ENCODE results near the gene ZNF418. TPM values are rescaled to one million over a fixed set of nuclear protein-coding genes. Genes with fewer than 3 reads are reported as not detected.
A peak's percentile ranks its signal among the peaks of the same experiment; 100 is the strongest.

The ZNF418 gene
- 0.57 and 2.1 TPM in 2 replicates for total RNA-seq (2014; rRNA removed; shearing (Covaris generic))
- total RNA-seq (2022) = 1.5 and 1.7 TPM in 2 replicates
- percentile 39 among the genes with signal in this experiment for Bru-seq, nascent RNA
- percentile 37 among the genes with signal in this experiment for BruChase-seq, experiment 1, labeled RNA remaining after a 6-hour chase
- BruChase-seq, experiment 2, labeled RNA remaining after a 2-hour chase = percentile 43 among the genes with signal in this experiment
- long read RNA-seq, partial matches to known transcripts = 1 of 2 reads
- long read RNA-seq, other reads (novel, unspliced or antisense) = 0 of 2 reads

GRCh38 chr19:57934820-57935665 lies at the start of gene ZNF418:
ZNF418 (minus strand) TSS chr19:57935402; CDS start chr19:57933822, 1,580 bp downstream.
- ChIA-PET CTCF (ENCODE audit: unreplicated experiment) (no interaction called here), POLR2A (no interaction called here)
- Histone ChIP-seq H3K79me2 (ENCODE audit: insufficient read depth, low read depth, low read length) (no peaks in the 10 kb centered on the region), H3K9me3 (ENCODE audit: low read length) (0 out of 2 replicates have a peak, but pooled peaks cover 8% of the 10 kb centered on the region), H3K36me3 (ENCODE audit: insufficient read depth, low read length) (peaks cover 16% of the 10 kb centered on the region; the same call in 1 of the 2 replicates), H3K27ac (ENCODE audit: low read depth, low read length, poor library complexity, severe bottlenecking) (no peak within 1 kb of the TSS), H3K4me2 (ENCODE audit: low read length) (no peak within 1 kb of the TSS), H3K4me3 (ENCODE audit: low read depth, low read length, poor library complexity, severe bottlenecking) (no peak within 1 kb of the TSS), H3K9me2 (ENCODE audit: insufficient read depth, low read length) (no peaks in the 10 kb centered on the region), H2AFZ (ENCODE audit: low read length) (no peak within 1 kb of the TSS), H3K4me1 (ENCODE audit: insufficient read depth, low read length, poor library complexity, severe bottlenecking) (no peaks in the 10 kb centered on the region), H4K20me1 (ENCODE audit: insufficient read depth, low read length) (no peaks in the 10 kb centered on the region)
- BruUV-seq (replicated peaks) = no TSS peak
- TF ChIP-seq, protein P1, sequence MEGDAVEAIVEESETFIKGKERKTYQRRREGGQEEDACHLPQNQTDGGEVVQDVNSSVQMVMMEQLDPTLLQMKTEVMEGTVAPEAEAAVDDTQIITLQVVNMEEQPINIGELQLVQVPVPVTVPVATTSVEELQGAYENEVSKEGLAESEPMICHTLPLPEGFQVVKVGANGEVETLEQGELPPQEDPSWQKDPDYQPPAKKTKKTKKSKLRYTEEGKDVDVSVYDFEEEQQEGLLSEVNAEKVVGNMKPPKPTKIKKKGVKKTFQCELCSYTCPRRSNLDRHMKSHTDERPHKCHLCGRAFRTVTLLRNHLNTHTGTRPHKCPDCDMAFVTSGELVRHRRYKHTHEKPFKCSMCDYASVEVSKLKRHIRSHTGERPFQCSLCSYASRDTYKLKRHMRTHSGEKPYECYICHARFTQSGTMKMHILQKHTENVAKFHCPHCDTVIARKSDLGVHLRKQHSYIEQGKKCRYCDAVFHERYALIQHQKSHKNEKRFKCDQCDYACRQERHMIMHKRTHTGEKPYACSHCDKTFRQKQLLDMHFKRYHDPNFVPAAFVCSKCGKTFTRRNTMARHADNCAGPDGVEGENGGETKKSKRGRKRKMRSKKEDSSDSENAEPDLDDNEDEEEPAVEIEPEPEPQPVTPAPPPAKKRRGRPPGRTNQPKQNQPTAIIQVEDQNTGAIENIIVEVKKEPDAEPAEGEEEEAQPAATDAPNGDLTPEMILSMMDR (conservative IDR thresholded peaks at IDR 0.05; ENCODE audit: low read length) = no peak
- TF ChIP-seq EZH2phosphoT487 (IDR thresholded peaks at IDR 0.05; ENCODE audit: borderline replicate concordance, low read depth, low read length) = no peak
- intact Hi-C loops (cut with micrococcal nuclease; ENCODE audit: unreplicated experiment) = no loop called here
- DNase-seq (ENCODE audit: low spot score) = no peak

DNA sequence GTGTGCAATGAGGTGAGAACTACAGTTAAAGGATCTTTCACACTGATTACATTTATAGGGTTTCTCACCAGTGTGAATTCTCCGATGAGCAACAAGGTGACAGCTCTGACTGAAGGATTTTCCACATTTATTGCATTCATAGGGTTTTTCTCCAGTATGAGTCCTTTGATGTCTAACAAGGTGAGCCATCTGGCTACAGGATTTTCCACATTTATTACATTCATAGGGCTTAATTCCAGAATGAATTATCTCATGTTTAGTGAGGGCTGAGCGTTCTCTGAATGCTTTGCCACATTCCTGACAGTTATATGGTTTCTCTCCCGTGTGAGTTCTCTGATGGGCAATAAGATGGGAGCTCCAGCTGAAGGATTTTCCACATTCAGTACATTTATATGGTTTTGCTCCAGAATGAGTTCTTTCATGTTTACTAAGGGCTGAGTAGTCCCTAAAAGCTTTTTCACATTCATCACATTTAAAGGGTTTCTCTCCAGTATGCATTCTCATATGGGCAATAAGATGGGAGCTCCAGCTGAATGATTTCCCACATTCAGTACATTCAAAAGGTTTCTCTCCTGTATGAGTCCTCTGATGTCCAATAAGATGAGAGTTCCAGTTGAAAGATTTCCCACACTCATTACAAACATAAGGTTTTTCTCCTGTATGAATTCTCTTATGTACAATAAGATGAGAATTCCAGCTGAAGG lies 43.5 kb upstream of the ZNF418 start:
- H3K27ac ChIP-seq (ENCODE audit: low read depth, low read length, poor library complexity, severe bottlenecking) = no peak overlapping the region
- H4K20me1 ChIP-seq (ENCODE audit: insufficient read depth, low read length) = no peaks in the 10 kb centered on the region
- POLR2A ChIA-PET = no interaction called here
- peaks cover 37% of the 10 kb centered on the region for H3K9me3 ChIP-seq (ENCODE audit: low read length)
- CTCF ChIA-PET (ENCODE audit: unreplicated experiment) = no interaction called here
- no peak for DNase-seq (ENCODE audit: low spot score)
- no peaks in the 10 kb centered on the region for H3K9me2 ChIP-seq (ENCODE audit: insufficient read depth, low read length)
- intact Hi-C loops (cut with micrococcal nuclease; ENCODE audit: unreplicated experiment) = no loop called here
- no peak overlapping the region for H2AFZ ChIP-seq (ENCODE audit: low read length)
- no peaks in the 10 kb centered on the region for H3K4me1 ChIP-seq (ENCODE audit: insufficient read depth, low read length, poor library complexity, severe bottlenecking)
- no TSS peak for BruUV-seq (replicated peaks)
- no peak for TF ChIP-seq EZH2phosphoT487 (IDR thresholded peaks at IDR 0.05; ENCODE audit: borderline replicate concordance, low read depth, low read length)
- TF ChIP-seq, protein P1 (conservative IDR thresholded peaks at IDR 0.05; ENCODE audit: low read length) = no peak
- no peaks in the 10 kb centered on the region for H3K79me2 ChIP-seq (ENCODE audit: insufficient read depth, low read depth, low read length)
- H3K4me3 ChIP-seq (ENCODE audit: low read depth, low read length, poor library complexity, severe bottlenecking) = no peak overlapping the region
- H3K36me3 ChIP-seq (ENCODE audit: insufficient read depth, low read length) = no peaks in the 10 kb centered on the region
- no peak overlapping the region for H3K4me2 ChIP-seq (ENCODE audit: low read length)
